ENCODE results near the gene RSPH1. TPM values are rescaled to one million over a fixed set of nuclear protein-coding genes. Genes with fewer than 3 reads are reported as not detected.

The RSPH1 gene
- total and polyA plus RNA-seq, 2 of the 4 experiments (the other 2 are of a cell fraction), result not detected

- TF ChIP-seq CEBPB (IDR thresholded peaks at IDR 0.05; ENCODE audit: low read depth, low read length), result no peak
Observed at GRCh38 chr21:42443876-42444744, 51.9 kb downstream of the RSPH1 start (continued).

DNA sequence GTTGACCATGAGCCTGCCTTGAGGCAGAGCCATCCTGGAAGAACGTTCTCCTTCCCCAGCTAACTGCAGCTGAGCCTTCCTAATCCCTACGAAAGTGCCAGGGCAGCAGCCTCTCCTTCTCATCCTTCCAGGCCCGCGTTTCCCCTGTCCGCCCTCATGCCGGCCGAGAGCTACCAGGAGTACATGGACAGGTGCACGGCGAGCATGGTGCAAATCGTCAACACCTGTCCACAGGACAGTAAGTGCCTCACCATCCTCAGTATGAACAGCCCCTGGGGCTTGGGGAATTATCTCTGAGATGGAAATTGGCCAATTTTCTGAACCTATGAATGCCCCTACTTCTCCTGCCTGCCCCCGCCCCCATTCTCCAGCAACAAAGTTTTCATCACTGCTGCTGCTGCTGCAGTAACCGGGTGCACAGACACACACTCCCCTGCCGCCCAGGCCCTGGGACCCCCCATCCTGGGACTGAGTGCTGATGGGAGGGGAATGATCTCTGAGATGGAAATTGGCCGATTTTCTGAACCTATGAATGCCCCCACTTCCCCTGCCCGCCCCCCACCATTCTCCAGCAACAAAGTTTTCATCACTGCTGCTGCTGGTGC, 52.7 kb downstream of the RSPH1 start:
- H3K27ac ChIP-seq (ENCODE audit: insufficient read depth, low read length), result no peak overlapping the region
- H2BK5ac ChIP-seq (ENCODE audit: low read depth, low read length, poor library complexity, severe bottlenecking), result no peak overlapping the region
- H3K9ac ChIP-seq (ENCODE audit: low read depth, low read length), result no peak overlapping the region
- H3K14ac ChIP-seq (replicated peaks; ENCODE audit: low read depth, low read length), result no peak overlapping the region
- H3K4me2 ChIP-seq (ENCODE audit: low read depth, low read length), result no peak overlapping the region
- H2BK20ac ChIP-seq (ENCODE audit: low read depth, low read length), result no peak overlapping the region
- no peak overlapping the region for H2AK5ac ChIP-seq (ENCODE audit: low read depth, low read length)
- no peaks in the 10 kb centered on the region for H3K36me3 ChIP-seq (ENCODE audit: control insufficient read depth, insufficient read depth, low read length)
- intact Hi-C loops (cut with micrococcal nuclease) (no loop called here), dilution Hi-C loops (cut with HindIII; ENCODE audit: low sequenced_read_pairs, unreplicated experiment) (no loop called here), in situ Hi-C loops (cut with MboI; ENCODE audit: low sequenced_read_pairs) (no loop called here)
- no peak overlapping the region for H2AFZ ChIP-seq (replicated peaks; ENCODE audit: low read length, poor library complexity)
- H3K23ac ChIP-seq (ENCODE audit: low read depth, low read length), result no peak overlapping the region
- no peak overlapping the region for H3K4me3 ChIP-seq (ENCODE audit: insufficient read depth, low read depth, low read length)
- ATAC-seq (ENCODE audit: low read depth), result no peak
- H2AK9ac ChIP-seq (replicated peaks; ENCODE audit: low read depth, low read length, poor library complexity), result no peak overlapping the region
- no peaks in the 10 kb centered on the region for H3K79me1 ChIP-seq (ENCODE audit: low read depth in 1 of 2, low read length in 2 of 2)
- H3K4ac ChIP-seq (ENCODE audit: low read depth, low read length), result no peak overlapping the region
- H4K5ac ChIP-seq (ENCODE audit: low read depth, low read length), result no peak overlapping the region
- no peaks in the 10 kb centered on the region; the same call in 1 of the 2 replicates for H3K27me3 ChIP-seq (ENCODE audit: control insufficient read depth, insufficient read depth, low read length)
- H3K4me1 ChIP-seq (ENCODE audit: control insufficient read depth, insufficient read depth, low read length), result no peaks in the 10 kb centered on the region
- H4K20me1 ChIP-seq (ENCODE audit: insufficient read depth, low read length), result no peaks in the 10 kb centered on the region
- H3K9me3 ChIP-seq (ENCODE audit: control insufficient read depth, insufficient read depth, low read length), result no peaks in the 10 kb centered on the region
- H3K56ac ChIP-seq (ENCODE audit: extremely low read depth, insufficient read depth, low read length), result no peak overlapping the region
- BruUV-seq (replicated peaks), result no TSS peak
- no peak overlapping the region for H4K8ac ChIP-seq (ENCODE audit: low read depth in 2 of 2, low read length in 2 of 2)
- no peaks in the 10 kb centered on the region for H3K9me1 ChIP-seq (ENCODE audit: insufficient read depth, low read length)
- H4K91ac ChIP-seq (ENCODE audit: insufficient read depth, low read depth, low read length), result no peak overlapping the region
- no peak overlapping the region for H2BK120ac ChIP-seq (ENCODE audit: low read depth, low read length)
- DNase-seq, result no peak
- POLR2A ChIA-PET (ENCODE audit: unreplicated experiment), result no interaction called here
- H2BK15ac ChIP-seq (ENCODE audit: low read depth, low read length), result no peak overlapping the region
- CTCF ChIA-PET, result no interaction called here
- WGBS, 2 experiments (ENCODE audit: extremely low coverage in 2 of 2, insufficient read length in 1 of 2), result 80% methylated on average over 4 of the region's 15 CpGs; no CpG with 5 or more reads in 1 of the 2 experiments
- H3K18ac ChIP-seq (ENCODE audit: low read depth, low read length), result no peak overlapping the region
- no peak for TF ChIP-seq MAZ (IDR thresholded peaks at IDR 0.05; ENCODE audit: borderline replicate concordance, low read depth, low read length)
- no peak for TF ChIP-seq BHLHE40 (IDR thresholded peaks at IDR 0.05; ENCODE audit: low read depth, low read length)
- TF ChIP-seq, protein P1, sequence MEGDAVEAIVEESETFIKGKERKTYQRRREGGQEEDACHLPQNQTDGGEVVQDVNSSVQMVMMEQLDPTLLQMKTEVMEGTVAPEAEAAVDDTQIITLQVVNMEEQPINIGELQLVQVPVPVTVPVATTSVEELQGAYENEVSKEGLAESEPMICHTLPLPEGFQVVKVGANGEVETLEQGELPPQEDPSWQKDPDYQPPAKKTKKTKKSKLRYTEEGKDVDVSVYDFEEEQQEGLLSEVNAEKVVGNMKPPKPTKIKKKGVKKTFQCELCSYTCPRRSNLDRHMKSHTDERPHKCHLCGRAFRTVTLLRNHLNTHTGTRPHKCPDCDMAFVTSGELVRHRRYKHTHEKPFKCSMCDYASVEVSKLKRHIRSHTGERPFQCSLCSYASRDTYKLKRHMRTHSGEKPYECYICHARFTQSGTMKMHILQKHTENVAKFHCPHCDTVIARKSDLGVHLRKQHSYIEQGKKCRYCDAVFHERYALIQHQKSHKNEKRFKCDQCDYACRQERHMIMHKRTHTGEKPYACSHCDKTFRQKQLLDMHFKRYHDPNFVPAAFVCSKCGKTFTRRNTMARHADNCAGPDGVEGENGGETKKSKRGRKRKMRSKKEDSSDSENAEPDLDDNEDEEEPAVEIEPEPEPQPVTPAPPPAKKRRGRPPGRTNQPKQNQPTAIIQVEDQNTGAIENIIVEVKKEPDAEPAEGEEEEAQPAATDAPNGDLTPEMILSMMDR (conservative IDR thresholded peaks at IDR 0.05; ENCODE audit: low read depth, low read length), result no peak
- no peak for TF ChIP-seq RFX5 (IDR thresholded peaks at IDR 0.05; ENCODE audit: low read depth, low read length)
- no peak for TF ChIP-seq POLR2A (IDR thresholded peaks at IDR 0.05; ENCODE audit: low read depth, low read length)
- TF ChIP-seq RCOR1 (IDR thresholded peaks at IDR 0.05; ENCODE audit: insufficient replicate concordance, low read length), result no peak
- no peak for TF ChIP-seq RAD21 (IDR thresholded peaks at IDR 0.05; ENCODE audit: low read length)
- TF ChIP-seq MXI1 (IDR thresholded peaks at IDR 0.05; ENCODE audit: borderline replicate concordance, low read depth, low read length), result no peak
- TF ChIP-seq USF2 (IDR thresholded peaks at IDR 0.05; ENCODE audit: low read depth, low read length), result no peak
- TF ChIP-seq CHD1 (IDR thresholded peaks at IDR 0.05; ENCODE audit: low read depth, low read length), result no peak
- TF ChIP-seq ELK1 (IDR thresholded peaks at IDR 0.05; ENCODE audit: borderline replicate concordance, low read depth, low read length), result no peak

Data from IMR-90 (cell line).